Panc1 (cell line): ENCODE data around the gene JOSD2. TPM values are rescaled to one million over a fixed set of nuclear protein-coding genes. Genes with fewer than 3 reads are reported as not detected.

Experiments
- ATAC-seq: fragments of 200-7000 bp; cut with Tn5 transposase; 2 replicates; pipeline ENCODE4 v1.9.1; 2020; ENCODE audit warnings: mild to moderate bottlenecking, moderate library complexity
- BruUV-seq: library from RNA; stranded (reverse); fragments of 400-500 nt; replicated peaks from 2 replicates; lab custom pipeline; 2021; lab: Mats Ljungman, UMichigan
- CTCF ChIA-PET: fragments of 300-600 bp; sonication (Branson Sonifier 250); formaldehyde crosslinking; loops from one replicate; lab custom pipeline; 2022; ENCODE audit warnings: antibody characterized with exemption; lab: Charles Lee
- POLR2A ChIA-PET: fragments of 300-600 bp; sonication (Branson Sonifier 250); formaldehyde crosslinking; loops from one replicate; lab custom pipeline; 2022; ENCODE audit warnings: antibody characterized with exemption; lab: Charles Lee
- DNase-seq: peaks from one replicate; pipeline ENCODE4 v3.0.0-alpha.2; 2010; ENCODE audit warnings: low read depth, low spot score
- H3K27ac ChIP-seq: 2 replicates; pipeline ENCODE4 v1.5.1; 2011; ENCODE audit warnings: mild to moderate bottlenecking, low read length, inconsistent platforms
- H3K27me3 ChIP-seq: fragments of 200-500 bp; sonication (Bioruptor generic); 2 replicates; pipeline ENCODE4 v1.6.0; 2014; ENCODE audit warnings: low read length, inconsistent platforms; ENCODE audit not compliant: control insufficient read depth, insufficient read depth
- H3K36me3 ChIP-seq: fragments of 200-500 bp; sonication (Bioruptor generic); 2 replicates; pipeline ENCODE4 v1.5.1; 2014; ENCODE audit warnings: inconsistent platforms, mild to moderate bottlenecking, low read length, moderate library complexity; ENCODE audit not compliant: control insufficient read depth, insufficient read depth
- H3K4me1 ChIP-seq: 2 replicates; pipeline ENCODE4 v1.5.1; 2011; ENCODE audit warnings: inconsistent platforms, mild to moderate bottlenecking, low read length, moderate library complexity; ENCODE audit not compliant: control insufficient read depth, insufficient read depth
- H3K4me3 ChIP-seq, 2 experiments: 2 replicates each; pipeline ENCODE4 v1.5.1; 2011 to 2012; ENCODE audit warnings: low read depth in 2 of 2, low read length in 2 of 2, mild to moderate bottlenecking in 2 of 2, inconsistent platforms in 1 of 2, moderate library complexity in 1 of 2
- H3K9me3 ChIP-seq: fragments of 200-500 bp; sonication (Bioruptor generic); 2 replicates; pipeline ENCODE4 v1.5.1; 2014; ENCODE audit warnings: low read depth, mild to moderate bottlenecking, inconsistent platforms, low read length, moderate library complexity; ENCODE audit not compliant: control insufficient read depth, insufficient read depth
- POLR2AphosphoS5 ChIP-seq: IDR thresholded peaks from 2 replicates; pipeline ENCODE4 v1.6.1; 2012; ENCODE audit warnings: mild to moderate bottlenecking, low read depth, low read length, moderate library complexity
- SIN3A ChIP-seq: IDR thresholded peaks from 2 replicates; pipeline ENCODE4 v1.6.1; 2012; ENCODE audit warnings: low read depth, mild to moderate bottlenecking, low read length, moderate library complexity, borderline replicate concordance; ENCODE audit not compliant: insufficient read depth
- TCF7L2 ChIP-seq: IDR thresholded peaks from 2 replicates; pipeline ENCODE4 v1.6.1; 2011; ENCODE audit warnings: mild to moderate bottlenecking, low read depth, low read length, inconsistent platforms
- in situ Hi-C: cut with HindIII; loops from 2 replicates; pipeline ENCODE4 v1.10.0; 2016; ENCODE audit warnings: low sequenced_read_pairs, low pct_unique_long_range_greater_than_20kb
- intact Hi-C: fragments of 100-400 bp; cut with micrococcal nuclease; formaldehyde crosslinking; loops from one replicate; pipeline ENCODE4 v1.10.0; 2022; ENCODE audit not compliant: unreplicated experiment
- total RNA-seq: library from RNA; stranded (reverse); gene quantifications from one replicate; pipeline ENCODE4 v1.2.1, GENCODE V29; 2021; ENCODE audit not compliant: unreplicated experiment
- TF ChIP-seq, protein P1 (sequence below), 2 experiments: IDR thresholded peaks; 2 replicates each; pipeline ENCODE4 v1.6.1; 2011 to 2012; ENCODE audit warnings: low read depth in 2 of 2, control low read depth in 1 of 2, low read length in 1 of 2, mild to moderate bottlenecking in 1 of 2, moderate library complexity in 1 of 2; ENCODE audit not compliant: insufficient read depth in 1 of 2
- TF ChIP-seq, protein P2 (sequence below): fragments of 450-650 bp; IDR thresholded peaks from 2 replicates; pipeline ENCODE4 v1.5.1; 2017; ENCODE audit warnings: mild to moderate bottlenecking

Gene JOSD2
- total RNA-seq, 1 experiment from 2014 or later: 51.8 TPM

- Histone ChIP-seq H3K27ac (peak overlapping the region; percentile 92), H3K9me3 (no peaks in the 10 kb centered on the region), H3K4me1 (no peaks in the 10 kb centered on the region), H3K36me3 (no peaks in the 10 kb centered on the region; the same call in 1 of the 2 replicates), H3K4me3 (peak overlapping the region; percentile 77 to 79), H3K27me3 (no peaks in the 10 kb centered on the region)
- TF ChIP-seq POLR2AphosphoS5 (no peak), SIN3A (no peak), TCF7L2 (no peak)
- TF ChIP-seq, protein P1, sequence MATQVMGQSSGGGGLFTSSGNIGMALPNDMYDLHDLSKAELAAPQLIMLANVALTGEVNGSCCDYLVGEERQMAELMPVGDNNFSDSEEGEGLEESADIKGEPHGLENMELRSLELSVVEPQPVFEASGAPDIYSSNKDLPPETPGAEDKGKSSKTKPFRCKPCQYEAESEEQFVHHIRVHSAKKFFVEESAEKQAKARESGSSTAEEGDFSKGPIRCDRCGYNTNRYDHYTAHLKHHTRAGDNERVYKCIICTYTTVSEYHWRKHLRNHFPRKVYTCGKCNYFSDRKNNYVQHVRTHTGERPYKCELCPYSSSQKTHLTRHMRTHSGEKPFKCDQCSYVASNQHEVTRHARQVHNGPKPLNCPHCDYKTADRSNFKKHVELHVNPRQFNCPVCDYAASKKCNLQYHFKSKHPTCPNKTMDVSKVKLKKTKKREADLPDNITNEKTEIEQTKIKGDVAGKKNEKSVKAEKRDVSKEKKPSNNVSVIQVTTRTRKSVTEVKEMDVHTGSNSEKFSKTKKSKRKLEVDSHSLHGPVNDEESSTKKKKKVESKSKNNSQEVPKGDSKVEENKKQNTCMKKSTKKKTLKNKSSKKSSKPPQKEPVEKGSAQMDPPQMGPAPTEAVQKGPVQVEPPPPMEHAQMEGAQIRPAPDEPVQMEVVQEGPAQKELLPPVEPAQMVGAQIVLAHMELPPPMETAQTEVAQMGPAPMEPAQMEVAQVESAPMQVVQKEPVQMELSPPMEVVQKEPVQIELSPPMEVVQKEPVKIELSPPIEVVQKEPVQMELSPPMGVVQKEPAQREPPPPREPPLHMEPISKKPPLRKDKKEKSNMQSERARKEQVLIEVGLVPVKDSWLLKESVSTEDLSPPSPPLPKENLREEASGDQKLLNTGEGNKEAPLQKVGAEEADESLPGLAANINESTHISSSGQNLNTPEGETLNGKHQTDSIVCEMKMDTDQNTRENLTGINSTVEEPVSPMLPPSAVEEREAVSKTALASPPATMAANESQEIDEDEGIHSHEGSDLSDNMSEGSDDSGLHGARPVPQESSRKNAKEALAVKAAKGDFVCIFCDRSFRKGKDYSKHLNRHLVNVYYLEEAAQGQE (IDR thresholded peaks at IDR 0.05; ENCODE audit: insufficient read depth in 1 of 2, low read depth in 2 of 2, low read length in 1 of 2): no peak
- TF ChIP-seq, protein P2, sequence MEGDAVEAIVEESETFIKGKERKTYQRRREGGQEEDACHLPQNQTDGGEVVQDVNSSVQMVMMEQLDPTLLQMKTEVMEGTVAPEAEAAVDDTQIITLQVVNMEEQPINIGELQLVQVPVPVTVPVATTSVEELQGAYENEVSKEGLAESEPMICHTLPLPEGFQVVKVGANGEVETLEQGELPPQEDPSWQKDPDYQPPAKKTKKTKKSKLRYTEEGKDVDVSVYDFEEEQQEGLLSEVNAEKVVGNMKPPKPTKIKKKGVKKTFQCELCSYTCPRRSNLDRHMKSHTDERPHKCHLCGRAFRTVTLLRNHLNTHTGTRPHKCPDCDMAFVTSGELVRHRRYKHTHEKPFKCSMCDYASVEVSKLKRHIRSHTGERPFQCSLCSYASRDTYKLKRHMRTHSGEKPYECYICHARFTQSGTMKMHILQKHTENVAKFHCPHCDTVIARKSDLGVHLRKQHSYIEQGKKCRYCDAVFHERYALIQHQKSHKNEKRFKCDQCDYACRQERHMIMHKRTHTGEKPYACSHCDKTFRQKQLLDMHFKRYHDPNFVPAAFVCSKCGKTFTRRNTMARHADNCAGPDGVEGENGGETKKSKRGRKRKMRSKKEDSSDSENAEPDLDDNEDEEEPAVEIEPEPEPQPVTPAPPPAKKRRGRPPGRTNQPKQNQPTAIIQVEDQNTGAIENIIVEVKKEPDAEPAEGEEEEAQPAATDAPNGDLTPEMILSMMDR: no peak
- ChIA-PET POLR2A (interaction anchor here (0.6 to 0.7 kb wide), 3 partner anchors 50 to 1081 kb away, joined by 3 to 12 read pairs (median 10); no protein-coding TSS in a partner anchor), CTCF (interaction anchor here (0.7 kb wide), 1 partner anchor 280 kb away, joined by 3 read pairs; no protein-coding TSS in a partner anchor)
- no peak for ATAC-seq
- no peak for DNase-seq
- no TSS peak for BruUV-seq
- intact Hi-C loops (no loop called here), in situ Hi-C loops (no loop called here)
Observed at GRCh38 chr19:50510121-50510670, 795 bp downstream of the JOSD2 start.

DNA sequence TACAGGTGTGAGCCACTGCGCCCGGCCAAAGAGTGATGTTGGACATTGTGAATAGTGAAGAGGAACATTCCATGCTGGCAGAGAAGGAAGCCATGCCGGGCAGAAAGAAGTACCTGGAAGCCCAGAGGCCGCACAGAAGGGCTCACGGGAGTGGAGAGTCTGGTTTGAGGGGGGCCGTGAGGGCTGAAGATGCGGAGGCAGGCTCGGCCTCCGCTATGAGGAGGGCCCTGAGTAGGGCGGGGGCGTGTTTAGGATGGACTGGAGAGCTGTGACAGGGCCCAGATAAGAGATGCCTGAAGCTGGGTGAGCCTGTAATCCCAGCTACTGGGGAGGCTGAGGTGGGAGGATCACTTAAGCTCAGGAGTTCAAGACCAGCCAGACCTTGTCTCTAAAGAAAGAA, 1.6 kb downstream of the JOSD2 start:
- in situ Hi-C loops: no loop called here
- no peak for ATAC-seq
- no peaks in the 10 kb centered on the region for H3K27me3 ChIP-seq
- ChIA-PET POLR2A (interaction anchor here (0.7 kb wide), 1 partner anchor 195 kb away, joined by 3 read pairs; no protein-coding TSS in a partner anchor), CTCF (interaction anchor here (0.6 to 0.7 kb wide), 2 partner anchors 28 to 279 kb away, joined by 3 to 4 read pairs; no protein-coding TSS in a partner anchor)
- no peak for DNase-seq
- H3K4me1 ChIP-seq: no peaks in the 10 kb centered on the region
- BruUV-seq: no TSS peak
- H3K36me3 ChIP-seq: no peaks in the 10 kb centered on the region; the same call in 1 of the 2 replicates
- H3K9me3 ChIP-seq: no peaks in the 10 kb centered on the region
- intact Hi-C loops: no loop called here
- H3K27ac ChIP-seq: no peak overlapping the region
- TF ChIP-seq SIN3A (no peak), TCF7L2 (no peak)
- no peak overlapping the region for H3K4me3 ChIP-seq

- TSS peak; percentile 82 for BruUV-seq
- Histone ChIP-seq H3K9me3 (no peaks in the 10 kb centered on the region), H3K27ac (no peak overlapping the region), H3K36me3 (no peaks in the 10 kb centered on the region; the same call in 1 of the 2 replicates), H3K4me1 (no peaks in the 10 kb centered on the region), H3K4me3 (no peak overlapping the region), H3K27me3 (no peaks in the 10 kb centered on the region)
- intact Hi-C loops (no loop called here), in situ Hi-C loops (no loop called here)
- ChIA-PET CTCF (interaction anchor here (0.6 kb wide), 1 partner anchor 58 kb away, joined by 7 read pairs; no protein-coding TSS in a partner anchor), POLR2A (interaction anchor here (0.6 kb wide), 1 partner anchor 656 kb away, joined by 3 read pairs; no protein-coding TSS in a partner anchor)
- DNase-seq: no peak
- no peak for ATAC-seq
- TF ChIP-seq, protein P2: no peak
- TF ChIP-seq, protein P1 (IDR thresholded peaks at IDR 0.05; ENCODE audit: insufficient read depth in 1 of 2, low read depth in 2 of 2, low read length in 1 of 2): no peak
- TF ChIP-seq TCF7L2 (no peak), POLR2AphosphoS5 (no peak), SIN3A (no peak)
Observed at GRCh38 chr19:50508843-50509190, 2.2 kb downstream of the JOSD2 start.
